Fibroblast of skin of right quadriceps (primary cell): ENCODE measurements around the gene EXOC4.
"Not testable (repeated sequence)": the region's sequence is repeated elsewhere in the genome, so short reads cannot be mapped to it uniquely, and the experiment has no call there.

Experiments
- DNase-seq: peaks from one replicate; pipeline ENCODE4 v3.0.0-alpha.2; 2013

The EXOC4 gene

DNA sequence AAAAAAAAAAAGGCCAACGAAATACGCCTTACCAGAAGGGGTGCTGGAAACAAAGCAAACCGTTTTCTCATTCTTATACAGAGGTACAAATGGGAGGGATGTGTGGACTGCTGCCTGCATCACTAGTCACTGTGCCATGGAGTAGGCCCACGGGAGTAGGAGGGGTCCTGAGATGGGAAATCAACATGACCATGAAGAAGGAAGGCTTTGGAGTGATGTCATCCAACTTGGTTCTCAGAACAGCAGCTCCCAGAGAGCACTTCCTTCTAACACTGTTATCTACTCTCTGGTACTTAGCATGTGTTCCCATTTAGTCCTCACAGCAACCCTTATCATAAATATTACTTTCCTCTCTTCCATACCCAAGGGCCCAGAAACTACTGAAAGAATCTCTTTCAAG lies 814.3 kb downstream of the EXOC4 start:
- no peak for DNase-seq

DNA sequence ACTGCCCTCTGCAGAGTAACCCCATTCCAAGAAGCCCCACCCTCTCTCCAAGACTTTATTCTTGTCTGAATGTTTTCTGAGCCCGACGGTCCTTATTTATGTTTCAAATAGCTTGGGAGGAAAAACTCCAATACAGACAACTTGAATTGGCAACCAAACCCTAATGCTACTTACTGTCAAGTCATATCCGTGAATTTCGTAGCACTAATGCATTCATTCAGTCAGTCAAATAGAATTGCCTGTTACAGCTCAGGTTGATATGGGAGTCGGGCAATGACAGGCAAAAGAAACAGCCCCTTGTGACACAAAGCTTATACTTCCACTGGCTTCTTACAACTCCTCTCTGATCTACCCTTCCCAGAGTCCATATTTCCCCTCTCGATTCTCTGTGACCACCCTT lies 815.8 kb downstream of the EXOC4 start:
- no peak for DNase-seq

DNA sequence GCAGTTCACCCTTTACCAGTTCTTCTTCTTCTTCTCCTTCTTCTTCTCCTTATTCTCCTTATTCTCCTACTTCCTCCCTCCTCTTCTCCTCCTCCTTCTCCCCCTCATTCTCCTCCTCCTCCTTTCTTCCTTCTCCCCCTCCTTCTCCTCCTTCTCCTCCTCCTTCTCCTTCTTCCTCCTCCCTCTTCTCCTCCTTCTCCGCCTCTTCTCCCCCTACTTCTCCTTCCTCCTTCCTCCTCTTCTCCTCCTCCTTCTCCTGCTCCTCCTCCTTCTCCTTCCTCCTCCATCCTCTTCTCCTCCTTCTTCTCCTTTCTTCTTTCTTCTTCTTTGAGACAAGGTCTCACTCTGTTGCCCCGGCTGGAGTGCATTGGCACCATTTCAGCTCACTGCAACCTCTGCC lies 816.3 kb downstream of the EXOC4 start:
- DNase-seq: no peak

DNA sequence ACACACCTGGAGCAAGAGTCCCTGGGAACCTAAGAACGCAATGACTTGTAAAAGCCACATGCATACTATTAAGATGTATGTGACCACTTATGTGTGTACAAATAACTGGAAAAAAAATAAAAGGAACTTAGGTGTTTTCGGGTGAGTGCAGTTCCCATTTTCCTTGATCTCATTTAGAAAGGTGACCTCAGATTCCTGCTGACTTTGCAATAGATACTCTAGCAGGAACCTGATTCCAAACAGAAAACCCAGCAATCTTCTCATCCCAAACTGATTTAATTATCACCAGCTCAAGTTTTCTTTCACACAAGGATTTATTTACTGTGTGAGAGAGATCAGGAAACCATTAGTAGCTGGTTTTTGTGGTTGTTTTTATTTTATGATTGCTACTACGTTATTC lies 817.8 kb downstream of the EXOC4 start:
- DNase-seq: no peak

DNA sequence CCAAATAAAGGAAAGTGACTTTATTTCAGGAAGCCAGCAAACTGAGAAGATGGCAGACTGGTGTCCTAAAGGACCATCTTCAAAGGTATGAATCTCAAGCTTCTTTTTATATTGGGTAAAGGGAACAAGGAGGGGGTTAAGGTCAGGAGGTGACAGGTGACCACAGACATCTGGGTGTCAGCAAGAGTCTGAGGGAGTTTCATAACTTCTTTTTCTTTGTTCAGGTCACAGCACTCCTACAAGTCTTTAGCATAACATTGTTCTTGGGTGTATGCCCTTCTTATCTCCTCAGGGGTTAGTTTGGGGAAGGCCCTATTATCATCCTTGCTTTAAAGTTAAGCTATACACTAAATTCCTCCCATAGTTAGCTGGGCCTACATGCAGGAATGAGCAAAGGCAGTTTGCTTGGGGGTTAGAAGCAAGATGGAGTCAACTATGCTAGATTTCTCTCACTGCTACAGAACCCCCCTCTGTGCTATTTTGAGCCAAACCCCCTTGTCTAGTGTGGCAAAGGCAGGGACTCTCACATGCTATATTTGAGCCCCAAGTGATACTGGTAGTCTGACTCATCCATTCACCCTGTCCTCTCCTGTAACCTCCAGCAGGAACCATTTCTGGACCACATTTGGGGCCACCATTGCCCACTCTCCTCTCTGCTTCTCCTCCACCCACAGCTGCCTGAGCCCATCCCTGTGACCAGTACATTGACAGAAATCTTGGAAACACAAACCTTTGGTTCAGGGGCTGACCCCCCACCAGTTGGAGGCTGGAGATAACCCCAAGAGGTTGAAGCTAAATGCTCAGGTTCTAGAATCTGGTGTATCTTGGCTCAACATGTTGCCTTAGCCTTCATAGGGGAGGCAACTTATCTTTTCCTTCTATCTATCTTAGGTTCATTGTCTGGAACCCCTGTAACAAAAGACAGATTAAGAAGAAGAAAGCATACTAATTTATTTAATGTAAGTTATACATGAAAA lies 818.8 kb downstream of the EXOC4 start:
- no peak for DNase-seq

DNA sequence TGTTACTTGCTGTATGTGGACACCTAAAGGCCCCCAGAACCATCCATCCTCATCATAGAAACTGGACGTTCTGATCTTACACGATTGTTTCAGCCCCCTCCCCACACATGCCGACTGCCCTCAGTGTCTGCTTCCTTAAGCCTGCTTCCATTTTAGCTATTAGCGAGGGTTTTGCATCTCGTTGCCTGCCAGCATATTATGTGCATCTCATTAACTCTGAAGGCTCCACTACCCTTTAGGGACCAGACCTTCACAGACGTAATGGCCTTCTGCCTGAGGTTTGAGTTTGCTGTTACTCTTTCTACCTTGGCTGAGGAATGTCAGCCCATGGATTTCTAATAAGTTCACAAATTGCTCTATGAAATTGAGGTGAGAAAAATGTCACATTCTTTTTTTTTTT lies 820.4 kb downstream of the EXOC4 start:
- no peak for DNase-seq

DNA sequence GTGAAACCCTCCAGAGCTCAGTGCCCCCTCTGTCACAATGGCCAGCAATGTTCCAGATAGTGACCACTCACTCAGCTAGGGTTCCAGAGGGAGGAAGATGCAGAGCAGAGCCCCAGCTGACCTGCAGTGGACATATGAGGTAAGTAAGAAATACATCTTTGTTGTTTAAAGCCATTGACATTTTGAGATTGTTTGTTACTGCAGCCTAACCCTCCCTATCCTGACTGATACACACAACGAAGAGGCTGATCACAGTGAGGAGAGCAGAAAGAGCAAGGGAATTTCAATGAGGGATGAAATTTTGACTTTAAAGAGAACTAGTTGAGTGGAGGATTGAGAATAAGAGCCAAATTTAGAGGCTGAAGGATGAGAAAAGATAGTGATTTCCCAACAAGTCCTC lies 822.9 kb downstream of the EXOC4 start:
- DNase-seq: no peak

DNA sequence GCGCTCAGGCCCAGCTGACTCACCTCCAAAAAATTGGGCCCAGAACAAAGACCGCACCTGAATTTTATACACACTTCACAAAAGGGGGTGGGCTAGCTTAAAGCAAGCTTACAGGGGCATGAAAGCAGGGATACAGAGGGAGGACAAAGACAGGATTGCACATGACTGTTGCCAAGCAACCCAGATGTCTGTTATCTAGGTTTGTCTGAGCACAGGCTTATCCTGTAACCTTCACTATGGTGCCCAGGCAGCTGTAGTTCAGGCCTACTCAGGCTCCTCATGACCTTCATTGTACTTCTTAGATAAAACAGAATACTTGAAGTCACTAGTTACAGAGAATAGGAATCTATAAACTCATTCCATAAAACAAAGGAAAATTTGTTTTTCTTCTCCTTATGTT lies 824.7 kb downstream of the EXOC4 start:
- DNase-seq: not testable (repeated sequence)

DNA sequence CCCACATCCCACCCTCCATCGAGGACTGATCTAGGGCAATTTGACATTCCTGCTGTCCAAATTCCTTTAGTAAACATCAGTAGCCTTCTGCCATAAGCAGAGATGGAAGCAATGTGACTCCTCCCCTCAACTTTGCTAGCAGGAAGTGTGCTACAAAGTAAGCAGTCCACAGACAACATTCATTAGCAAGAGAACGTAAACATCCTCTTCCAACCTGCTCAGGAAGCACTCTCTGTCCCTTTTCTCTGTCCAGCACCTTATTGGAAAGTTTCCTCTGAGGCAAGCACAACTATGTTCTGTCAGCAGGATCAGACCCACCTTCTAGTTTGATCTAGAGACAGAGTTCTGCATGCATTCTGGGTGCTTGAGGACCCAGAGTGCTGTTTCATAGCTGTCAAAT lies 826.1 kb downstream of the EXOC4 start:
- no peak for DNase-seq

DNA sequence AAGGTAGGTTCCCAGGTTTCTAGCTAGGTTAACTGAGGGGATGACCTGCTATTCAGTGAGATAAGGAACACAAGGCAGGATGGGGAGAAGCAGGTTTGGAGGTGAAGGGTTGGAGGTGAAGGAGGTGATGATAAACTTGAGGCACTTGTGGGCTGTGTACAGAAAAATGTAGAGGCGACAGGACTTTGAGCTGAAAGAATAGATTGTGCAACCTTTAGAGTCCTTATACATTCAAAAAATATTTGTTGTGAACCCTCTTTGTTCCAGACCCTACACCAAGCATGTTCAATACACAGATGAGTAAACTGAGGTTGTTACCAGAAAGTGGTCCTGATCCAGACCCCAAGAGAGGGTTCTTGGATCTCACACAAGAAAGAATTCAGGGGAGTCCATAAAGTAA lies 828.8 kb downstream of the EXOC4 start:
- DNase-seq: no peak

DNA sequence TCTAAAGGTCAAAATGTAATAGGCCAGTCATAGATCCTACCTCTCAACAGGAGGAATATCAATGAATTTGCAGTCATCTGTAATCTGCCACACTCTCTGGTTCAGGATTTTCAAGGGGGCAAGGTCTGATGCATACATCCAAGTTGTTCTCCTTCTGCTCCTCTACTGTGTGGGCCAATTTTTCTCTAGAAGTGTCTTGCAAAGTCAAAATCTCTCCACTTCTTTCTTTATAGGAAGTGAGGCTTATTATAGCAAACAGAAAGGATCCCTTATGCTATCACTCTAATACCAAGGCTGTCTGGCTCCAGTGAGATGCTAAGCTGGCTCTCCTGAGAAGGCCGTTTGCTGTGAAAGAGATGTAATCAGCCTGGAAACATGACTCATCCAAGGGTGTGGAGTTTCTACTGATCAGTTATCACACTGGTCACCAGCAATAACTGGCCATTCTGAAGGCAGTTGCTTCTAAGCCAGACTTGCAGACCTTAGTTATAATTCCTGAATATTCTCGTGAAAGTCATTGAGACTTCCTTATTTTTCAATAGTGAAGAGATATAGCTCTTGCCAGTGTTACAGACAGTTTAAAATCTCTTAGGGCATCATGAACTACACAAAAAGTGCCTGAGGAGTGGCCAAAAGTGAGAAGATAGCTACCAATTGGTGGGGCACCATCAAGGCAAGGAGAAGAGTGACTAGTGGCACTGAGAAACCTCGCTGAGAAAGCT lies 831.0 kb downstream of the EXOC4 start:
- DNase-seq: no peak

DNA sequence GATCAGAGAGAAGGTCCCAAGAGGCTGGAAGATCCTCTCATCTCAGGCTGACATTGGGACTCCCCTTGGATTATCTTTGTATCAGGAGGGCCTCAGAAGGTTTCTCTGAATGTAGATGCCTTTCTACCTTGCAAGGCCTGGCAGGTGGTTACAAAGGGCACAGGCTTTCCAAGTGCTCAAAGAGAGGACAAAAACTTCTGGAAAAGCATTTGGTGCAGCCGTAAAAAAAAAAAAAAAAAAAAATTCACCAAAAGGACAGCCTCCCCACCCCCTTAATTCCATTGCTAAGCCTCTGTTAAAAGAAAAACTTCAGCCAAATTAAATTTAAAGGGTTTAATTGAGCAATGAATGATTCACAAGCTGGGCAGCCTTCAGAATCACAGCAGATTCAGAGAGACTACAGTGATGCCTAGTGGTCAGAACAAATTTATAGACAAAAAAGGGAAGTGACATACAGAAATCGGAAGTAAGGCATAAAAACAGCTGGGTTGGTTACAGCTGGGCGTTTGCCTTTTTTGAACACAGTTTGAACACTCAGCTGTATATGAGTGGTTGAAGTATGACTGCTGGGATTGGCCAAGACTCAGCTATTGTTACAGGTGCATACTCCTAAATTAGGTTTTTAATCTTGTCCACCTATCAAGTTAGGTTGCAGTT lies 831.7 kb downstream of the EXOC4 start:
- no peak for DNase-seq

DNA sequence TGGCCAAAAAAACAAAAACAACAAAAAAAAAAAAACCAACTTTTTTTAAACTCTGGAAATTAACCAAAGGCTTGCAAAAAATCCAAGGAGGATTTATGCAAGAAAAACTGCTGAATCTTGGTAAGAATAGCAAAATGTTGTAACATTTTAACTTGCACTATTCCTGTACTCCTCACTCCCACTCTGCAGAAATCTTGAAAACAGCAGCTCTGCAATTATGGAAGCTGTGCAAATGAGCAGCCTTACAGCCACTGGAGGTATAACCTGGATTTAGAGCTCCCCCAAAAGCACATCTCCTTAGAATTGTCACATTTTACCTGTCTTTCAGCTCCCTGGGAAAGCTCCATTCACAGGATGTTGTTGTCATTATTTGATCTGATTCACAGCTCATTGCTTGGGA lies 832.4 kb downstream of the EXOC4 start:
- no peak for DNase-seq

DNA sequence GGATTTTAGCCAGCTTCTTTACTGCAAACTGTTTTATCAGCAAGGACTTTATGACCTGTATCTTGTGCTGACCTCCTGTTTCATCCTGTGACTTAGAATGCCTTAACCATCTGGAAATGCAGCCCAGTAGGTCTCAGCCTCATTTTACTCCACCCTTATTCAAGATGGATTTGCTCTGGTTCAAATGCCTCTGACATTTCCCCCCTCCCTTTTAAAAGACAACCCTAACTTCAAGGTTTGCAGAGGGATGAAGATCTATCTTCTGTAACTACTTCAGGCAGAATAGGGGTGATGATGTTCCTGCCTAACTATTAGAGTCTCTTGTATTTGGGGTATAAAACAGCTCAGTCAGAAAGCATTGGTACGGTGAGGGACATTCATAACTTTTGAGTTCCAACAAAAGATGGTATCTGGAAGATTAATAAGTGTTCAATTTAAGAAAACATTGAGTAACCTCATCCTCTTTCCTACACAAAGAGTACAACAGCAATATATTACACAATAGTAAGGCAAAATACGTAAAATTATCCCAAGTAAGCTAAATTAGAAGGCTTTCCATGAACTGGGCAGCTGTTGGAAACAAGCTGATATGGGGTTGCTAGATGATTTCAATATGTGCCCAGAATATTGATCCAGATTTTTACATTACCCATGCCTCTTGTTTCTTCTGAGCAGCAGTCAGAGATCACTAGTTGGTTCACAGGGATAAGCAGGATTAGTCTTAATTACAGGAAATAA lies 834.3 kb downstream of the EXOC4 start:
- no peak for DNase-seq

DNA sequence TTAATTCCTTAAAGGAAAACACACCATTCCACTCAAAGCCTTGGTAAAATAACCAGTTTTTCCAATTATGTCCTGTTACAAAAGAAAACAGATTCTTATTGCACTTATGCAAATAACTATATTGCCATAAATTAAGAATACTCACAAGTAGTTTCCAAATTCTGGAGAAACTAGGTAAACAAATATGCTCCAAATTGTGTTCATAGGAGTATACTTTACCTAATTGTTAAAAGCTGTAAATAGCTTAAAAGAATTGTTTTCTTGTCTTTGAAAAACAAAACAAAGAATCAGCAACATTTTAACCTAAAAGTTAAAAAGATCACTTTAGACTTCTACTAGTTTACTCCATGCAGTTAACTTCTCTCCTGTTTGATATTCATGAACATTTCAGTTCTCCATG lies 835.3 kb downstream of the EXOC4 start:
- DNase-seq: no peak

DNA sequence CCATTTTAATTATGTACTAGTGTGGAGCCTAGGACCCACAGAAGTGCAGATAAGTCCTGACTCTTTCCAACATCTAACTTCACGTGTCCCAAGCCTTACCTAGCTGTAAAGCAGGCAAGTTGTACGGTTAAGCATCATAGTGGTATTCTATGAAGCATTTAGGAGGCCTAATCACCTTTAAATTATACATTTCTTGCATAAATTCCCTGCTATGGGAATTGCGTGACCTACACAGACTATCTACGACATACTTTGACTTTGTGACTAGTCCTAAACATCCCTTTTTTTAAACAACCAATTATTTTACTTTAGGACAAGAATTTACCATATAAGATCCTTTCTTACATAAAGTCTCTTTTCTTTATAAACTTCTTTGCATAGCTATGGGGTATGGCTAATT lies 836.6 kb downstream of the EXOC4 start:
- no peak for DNase-seq

DNA sequence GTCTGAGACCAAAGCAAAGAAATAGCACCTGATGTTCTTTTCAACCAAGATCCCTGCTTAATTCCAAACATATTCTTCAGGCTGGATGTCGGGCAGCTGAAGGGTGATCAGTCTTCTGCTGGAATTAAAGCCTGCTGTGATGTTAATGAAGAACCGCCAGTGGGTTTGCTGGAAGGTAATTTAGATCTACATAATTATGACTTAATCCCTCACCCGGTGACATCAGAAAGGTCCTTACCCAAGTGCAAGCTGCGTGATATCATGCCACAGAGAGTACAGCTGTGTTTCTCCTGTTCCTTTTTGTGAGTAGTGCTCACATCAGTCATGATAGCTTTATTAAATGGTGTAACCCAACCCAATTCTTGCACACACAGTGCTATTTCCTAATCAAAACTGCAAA lies 845.2 kb downstream of the EXOC4 start:
- DNase-seq: no peak

DNA sequence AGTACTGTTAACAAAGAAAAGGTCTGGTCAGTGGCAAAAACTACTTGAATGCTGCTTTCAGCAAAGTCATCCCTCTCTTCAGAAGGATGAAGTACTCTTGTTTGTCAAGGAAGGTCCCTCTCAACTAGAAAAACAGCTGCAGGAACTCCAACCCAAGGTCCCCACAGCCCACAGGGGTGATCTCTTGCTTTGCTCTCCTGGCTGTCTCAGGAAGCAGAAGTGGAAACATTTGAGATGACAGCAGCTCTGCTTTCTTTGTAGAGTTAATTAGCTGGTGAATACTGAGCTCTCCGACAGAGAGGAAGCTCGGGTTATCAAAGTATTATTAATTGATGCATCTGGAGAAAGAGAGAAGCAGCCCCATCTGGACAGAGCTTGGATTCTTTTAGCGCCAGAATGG lies 848.8 kb downstream of the EXOC4 start:
- no peak for DNase-seq

DNA sequence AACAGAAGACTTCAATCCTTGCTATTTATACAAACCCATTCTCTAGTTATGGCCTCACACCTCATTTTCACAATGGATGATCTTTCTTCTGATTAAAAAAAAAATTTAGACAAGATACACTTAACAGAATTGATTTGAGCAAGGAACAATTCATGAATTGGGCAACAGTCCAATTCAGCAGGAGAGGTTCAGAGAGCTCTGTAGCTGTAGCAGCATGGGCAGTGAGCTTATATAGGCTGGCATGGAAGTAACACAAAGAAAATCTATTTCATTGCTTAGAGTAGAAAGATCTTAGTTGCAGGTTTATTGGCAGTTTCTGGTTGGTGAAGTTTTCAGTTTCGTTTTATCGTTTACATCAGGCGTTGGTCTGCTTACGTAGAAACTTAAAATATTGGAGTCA lies 851.3 kb downstream of the EXOC4 start:
- DNase-seq: no peak

DNA sequence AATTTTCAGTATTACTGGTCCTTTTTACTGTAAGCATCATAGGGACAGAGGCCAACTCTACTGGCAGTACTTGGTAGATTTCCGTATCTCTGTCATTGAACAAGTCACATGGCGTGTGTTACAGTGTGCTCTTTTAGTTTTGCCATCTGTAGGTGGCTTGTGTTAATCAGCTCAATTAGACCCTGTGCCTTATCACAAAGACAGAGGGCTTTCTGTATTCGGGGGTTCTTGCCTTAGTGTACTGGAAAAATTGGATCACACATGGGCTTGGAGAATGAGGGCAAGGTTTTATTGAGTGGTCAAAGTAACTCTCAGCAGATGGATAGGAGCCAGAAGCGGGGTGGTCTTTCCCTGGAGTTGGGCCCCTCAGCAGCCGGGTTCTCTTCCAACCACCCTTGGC lies 853.0 kb downstream of the EXOC4 start:
- DNase-seq: no peak

DNA sequence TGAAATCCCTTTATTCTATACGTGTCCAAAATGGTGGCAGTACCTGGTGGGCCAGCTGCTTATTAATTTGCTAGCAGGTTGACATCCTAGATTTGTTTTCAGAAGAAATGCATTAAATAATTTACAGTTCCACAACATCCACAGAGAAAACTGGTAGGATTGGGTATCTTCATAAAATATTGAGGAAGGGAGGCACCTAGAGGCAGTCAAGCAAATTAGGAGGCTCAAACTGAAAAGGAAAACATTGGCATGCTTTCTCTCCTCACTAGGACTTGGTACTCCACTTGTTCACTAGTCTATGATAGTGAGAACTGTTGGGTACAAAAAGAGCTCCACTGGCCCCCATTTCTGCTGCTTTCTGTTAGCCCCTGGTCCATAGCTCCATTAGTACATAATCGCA lies 855.9 kb downstream of the EXOC4 start:
- DNase-seq: no peak

DNA sequence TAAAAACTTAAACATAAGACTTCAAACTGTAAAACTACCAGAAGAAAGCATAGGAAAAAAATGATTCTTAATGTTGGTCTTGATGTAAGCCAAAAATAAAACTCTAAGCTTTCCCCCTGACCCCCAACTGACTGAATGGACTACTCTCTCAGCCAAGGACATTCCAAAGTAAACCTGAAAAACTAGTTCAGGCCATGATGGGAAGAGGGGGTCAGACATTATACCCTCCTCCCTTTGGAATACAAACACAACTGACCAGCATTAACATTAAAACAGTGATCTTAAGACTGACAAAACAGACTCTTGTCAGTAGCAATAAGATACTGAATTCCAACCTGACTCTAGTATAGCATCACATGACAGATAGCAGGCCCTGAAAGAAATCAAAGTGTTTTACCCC lies 860.8 kb downstream of the EXOC4 start:
- DNase-seq: no peak

DNA sequence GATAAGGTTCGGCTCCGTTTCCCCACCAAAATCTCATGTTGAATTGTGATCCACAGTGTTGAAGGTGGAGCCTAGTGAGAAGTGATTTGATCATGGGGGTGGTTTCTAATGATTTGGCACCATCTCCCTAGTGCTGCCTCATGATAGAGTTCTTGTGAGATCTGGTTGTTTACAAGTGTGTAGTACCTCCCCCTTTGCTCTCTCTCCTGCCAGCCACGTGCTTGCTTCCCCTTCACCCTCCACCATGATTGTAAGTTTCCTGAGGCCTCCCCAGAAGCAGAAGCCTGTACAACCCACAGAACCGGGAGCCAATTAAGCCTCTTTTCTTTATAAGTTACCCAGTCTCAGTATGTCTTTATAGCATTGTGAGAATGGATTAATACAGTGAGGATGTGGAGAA lies 862.1 kb downstream of the EXOC4 start:
- DNase-seq: no peak
